ENCODE data around the gene ZNF750. TPM values are rescaled to one million over a fixed set of nuclear protein-coding genes. Genes with fewer than 3 reads are reported as not detected.

The ZNF750 gene
- polyA plus RNA-seq, 1 experiment, result not detected

- peak; percentile 59 for DNase-seq (ENCODE audit: low read depth, low spot score)
- no peak overlapping the region for H3K4me3 ChIP-seq (ENCODE audit: low read depth, low read length)
- no peaks in the 10 kb centered on the region; the same call in 1 of the 2 replicates for H3K9me3 ChIP-seq (ENCODE audit: control insufficient read depth, insufficient read depth, low read length)
- ChIA-PET POLR2A (no interaction called here), CTCF (no interaction called here)
- no peak for TF ChIP-seq CTCF (IDR thresholded peaks at IDR 0.05; ENCODE audit: low read depth, low read length)
- H3K27ac ChIP-seq (ENCODE audit: low read depth, low read length), result peak overlapping the region; percentile 75
- H3K27me3 ChIP-seq (ENCODE audit: control insufficient read depth, insufficient read depth, low read length), result no peaks in the 10 kb centered on the region
Measured at GRCh38 chr17:82863941-82864712, 24.3 kb upstream of the ZNF750 start.

DNA sequence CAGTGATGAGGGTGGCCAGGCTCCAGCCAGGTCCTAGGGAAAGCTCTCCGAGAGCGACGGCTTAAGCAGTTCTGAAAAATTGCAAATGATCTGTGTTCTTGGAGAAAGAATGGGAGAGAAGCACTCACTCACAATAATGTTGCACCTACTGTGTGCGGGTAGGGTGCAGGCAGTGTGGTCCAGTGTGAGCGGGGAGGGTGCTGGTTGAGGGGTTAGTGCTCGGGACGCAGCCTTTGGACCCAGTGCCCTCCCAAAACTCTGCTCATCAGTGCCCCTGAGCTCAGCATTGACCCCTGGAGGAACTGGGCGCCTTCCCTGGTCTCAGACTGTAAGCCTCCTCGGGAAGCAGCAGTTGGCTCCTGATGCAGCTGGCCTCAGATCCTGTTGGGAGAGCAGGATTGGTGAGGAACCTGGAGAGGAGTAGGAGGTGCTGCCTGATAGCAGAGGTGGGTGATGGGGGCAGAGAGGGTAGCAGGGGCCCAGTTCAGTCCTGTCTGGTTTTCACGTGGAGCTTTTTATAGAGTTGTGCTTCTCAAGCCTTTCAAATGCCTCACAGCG is 23.6 kb upstream of the ZNF750 start:
- Histone ChIP-seq H3K27me3 (ENCODE audit: control insufficient read depth, insufficient read depth, low read length) (no peaks in the 10 kb centered on the region), H3K4me3 (ENCODE audit: low read depth, low read length) (no peak overlapping the region), H3K9me3 (ENCODE audit: control insufficient read depth, insufficient read depth, low read length) (no peaks in the 10 kb centered on the region; the same call in 1 of the 2 replicates), H3K27ac (ENCODE audit: low read depth, low read length) (peak overlapping the region; percentile 21)
- no peak for TF ChIP-seq CTCF (IDR thresholded peaks at IDR 0.05; ENCODE audit: low read depth, low read length)
- no peak for DNase-seq (ENCODE audit: low read depth, low spot score)
- POLR2A ChIA-PET, result no interaction called here
- CTCF ChIA-PET, result no interaction called here

GRCh38 chr17:82862737-82863382 is 23.0 kb upstream of the ZNF750 start:
- no peak for DNase-seq (ENCODE audit: low read depth, low spot score)
- no peaks in the 10 kb centered on the region for H3K27me3 ChIP-seq (ENCODE audit: control insufficient read depth, insufficient read depth, low read length)
- POLR2A ChIA-PET, result no interaction called here
- H3K9me3 ChIP-seq (ENCODE audit: control insufficient read depth, insufficient read depth, low read length), result no peaks in the 10 kb centered on the region; the same call in 1 of the 2 replicates
- no peak for TF ChIP-seq CTCF (IDR thresholded peaks at IDR 0.05; ENCODE audit: low read depth, low read length)
- no peak overlapping the region for H3K4me3 ChIP-seq (ENCODE audit: low read depth, low read length)
- no peak overlapping the region for H3K27ac ChIP-seq (ENCODE audit: low read depth, low read length)
- CTCF ChIA-PET, result no interaction called here

DNA sequence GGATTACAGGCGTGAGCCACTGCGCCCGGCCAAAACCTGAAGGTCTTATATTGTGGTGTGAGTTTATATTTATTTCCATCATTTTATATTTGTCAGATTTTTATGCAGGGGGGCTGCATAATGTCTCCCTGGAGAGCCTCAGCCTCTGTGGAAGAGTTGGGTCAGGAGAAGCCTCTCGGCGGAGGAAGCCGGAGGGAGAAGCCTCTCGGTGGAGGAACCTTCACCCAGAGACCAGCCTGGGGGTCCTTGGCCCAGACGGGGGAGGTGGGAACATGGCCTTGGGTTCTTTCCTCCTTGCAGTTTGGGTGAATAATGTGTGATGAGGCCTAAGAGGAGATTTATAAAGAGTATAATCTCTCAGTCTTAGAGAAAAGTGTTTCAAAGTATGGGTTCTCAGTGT is 22.4 kb upstream of the ZNF750 start:
- no peak for DNase-seq (ENCODE audit: low read depth, low spot score)
- Histone ChIP-seq H3K27ac (ENCODE audit: low read depth, low read length) (no peak overlapping the region), H3K9me3 (ENCODE audit: control insufficient read depth, insufficient read depth, low read length) (no peaks in the 10 kb centered on the region; the same call in 1 of the 2 replicates), H3K4me3 (ENCODE audit: low read depth, low read length) (no peak overlapping the region), H3K27me3 (ENCODE audit: control insufficient read depth, insufficient read depth, low read length) (no peaks in the 10 kb centered on the region)
- CTCF ChIA-PET, result no interaction called here
- TF ChIP-seq CTCF (IDR thresholded peaks at IDR 0.05; ENCODE audit: low read depth, low read length), result no peak
- POLR2A ChIA-PET, result no interaction called here

DNA sequence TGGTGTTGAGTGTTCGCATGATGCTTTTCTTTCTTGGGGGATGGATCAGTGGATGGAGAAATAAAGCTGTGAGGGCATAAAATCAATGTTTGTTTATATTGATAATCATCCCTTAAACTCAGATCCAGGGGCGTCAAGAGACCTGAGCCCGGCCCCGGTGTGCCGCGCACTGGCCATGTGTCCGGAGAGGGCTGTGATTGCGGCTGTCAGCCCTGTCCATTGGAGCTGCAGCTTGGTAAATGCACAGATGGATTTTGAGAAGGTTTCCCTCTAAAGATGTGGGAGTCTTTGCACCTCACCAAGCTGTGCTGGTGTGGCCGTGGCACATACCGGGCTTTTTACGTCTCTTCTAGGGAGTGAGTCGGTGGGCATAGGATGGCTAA is 21.6 kb upstream of the ZNF750 start:
- H3K4me3 ChIP-seq (ENCODE audit: low read depth, low read length), result no peak overlapping the region
- POLR2A ChIA-PET, result no interaction called here
- no peaks in the 10 kb centered on the region for H3K9me3 ChIP-seq (ENCODE audit: control insufficient read depth, insufficient read depth, low read length)
- H3K27ac ChIP-seq (ENCODE audit: low read depth, low read length), result no peak overlapping the region
- no peaks in the 10 kb centered on the region for H3K27me3 ChIP-seq (ENCODE audit: control insufficient read depth, insufficient read depth, low read length)
- no peak for DNase-seq (ENCODE audit: low read depth, low spot score)
- CTCF ChIA-PET, result no interaction called here
- no peak for TF ChIP-seq CTCF (IDR thresholded peaks at IDR 0.05; ENCODE audit: low read depth, low read length)

Data from AG04450 (cell line).